Mucosa of descending colon (tissue), 3 donors: ENCODE data around the gene PLEKHA4. TPM values are rescaled to one million over a fixed set of nuclear protein-coding genes. Genes with fewer than 3 reads are reported as not detected.

Experiments
- ATAC-seq: fragments of 200-7000 bp; cut with Tn5 transposase; one replicate; pipeline ENCODE4 v1.9.1; 2020; ENCODE audit warnings: mild to moderate bottlenecking, moderate library complexity
- DNase-seq, 3 donors: peaks; one replicate each; pipeline ENCODE4 v3.0.0-alpha.2; 2020
- H3K36me3 ChIP-seq: fragments of 200-600 bp; one replicate; pipeline ENCODE4 v1.8.0; 2021; ENCODE audit warnings: low read depth, mild to moderate bottlenecking
- H3K4me1 ChIP-seq: fragments of 200-600 bp; one replicate; pipeline ENCODE4 v1.8.0; 2021; ENCODE audit warnings: low read depth, mild to moderate bottlenecking
- H3K4me3 ChIP-seq: fragments of 200-600 bp; one replicate; pipeline ENCODE4 v1.8.0; 2021; ENCODE audit warnings: mild to moderate bottlenecking
- H3K9me3 ChIP-seq: fragments of 200-600 bp; one replicate; pipeline ENCODE4 v1.8.0; 2021; ENCODE audit warnings: mild to moderate bottlenecking
- intact Hi-C, 2 donors: fragments of 100-400 bp; cut with DNase I in 1 of 2; cut with micrococcal nuclease in 1 of 2; formaldehyde crosslinking; loops; one replicate each; pipeline versions ENCODE4 v1.11.0 to v1.11.1; 2022; cut with DNase I, micrococcal nuclease
- total RNA-seq, 3 donors: library from RNA; stranded (reverse); fragmentation: NEBNext Ultra II Directional in 2 of 3; extraction: Animal tissue kit (Norgen Biotek cat#: 25700) in 2 of 3; gene quantifications; one replicate each; pipeline versions ENCODE4 v1.2.1 to v1.2.4, GENCODE V29; 2021 to 2023
- TF ChIP-seq, protein P1 (sequence below): fragments of 200-600 bp; IDR thresholded peaks from one replicate; pipeline ENCODE4 v1.8.0; 2022; ENCODE audit warnings: antibody characterized with exemption, mild to moderate bottlenecking
- donor health status: DM: no; HTN: no; CAD: no; lungs with moderate emphysema.
- donor health status: DM: no; HTN: no; CAD: no.
- donor health status: DM: no; HTN: yes; CAD: no.

Gene PLEKHA4
- total RNA-seq, 3 donors from 2014 or later = 4.6 to 30.2 (median 21.5) TPM

DNA sequence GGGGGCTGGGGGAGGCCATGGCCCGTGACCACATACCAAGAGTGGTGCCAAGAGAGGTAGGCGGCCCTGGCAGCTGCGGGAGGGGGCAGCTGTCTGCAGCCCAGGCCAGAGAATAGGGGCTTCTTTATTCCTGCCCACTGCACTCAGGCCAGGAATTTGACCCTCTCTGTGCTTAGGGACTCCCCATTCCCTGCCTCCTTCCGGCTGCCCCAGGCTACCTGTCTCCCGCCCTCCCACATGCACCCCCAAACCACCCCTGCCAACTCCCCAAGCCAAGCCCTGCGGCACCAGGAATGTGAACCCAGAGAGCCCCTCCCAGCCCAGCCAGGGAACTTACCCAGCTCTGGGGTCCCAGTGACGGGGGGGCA lies 687 bp downstream of the PLEKHA4 start:
- Histone ChIP-seq H3K4me3 (no peak overlapping the region), H3K9me3 (no peaks in the 10 kb centered on the region), H3K4me1 (peaks cover 7% of the 10 kb centered on the region), H3K36me3 (no peaks in the 10 kb centered on the region)
- TF ChIP-seq, protein P1, sequence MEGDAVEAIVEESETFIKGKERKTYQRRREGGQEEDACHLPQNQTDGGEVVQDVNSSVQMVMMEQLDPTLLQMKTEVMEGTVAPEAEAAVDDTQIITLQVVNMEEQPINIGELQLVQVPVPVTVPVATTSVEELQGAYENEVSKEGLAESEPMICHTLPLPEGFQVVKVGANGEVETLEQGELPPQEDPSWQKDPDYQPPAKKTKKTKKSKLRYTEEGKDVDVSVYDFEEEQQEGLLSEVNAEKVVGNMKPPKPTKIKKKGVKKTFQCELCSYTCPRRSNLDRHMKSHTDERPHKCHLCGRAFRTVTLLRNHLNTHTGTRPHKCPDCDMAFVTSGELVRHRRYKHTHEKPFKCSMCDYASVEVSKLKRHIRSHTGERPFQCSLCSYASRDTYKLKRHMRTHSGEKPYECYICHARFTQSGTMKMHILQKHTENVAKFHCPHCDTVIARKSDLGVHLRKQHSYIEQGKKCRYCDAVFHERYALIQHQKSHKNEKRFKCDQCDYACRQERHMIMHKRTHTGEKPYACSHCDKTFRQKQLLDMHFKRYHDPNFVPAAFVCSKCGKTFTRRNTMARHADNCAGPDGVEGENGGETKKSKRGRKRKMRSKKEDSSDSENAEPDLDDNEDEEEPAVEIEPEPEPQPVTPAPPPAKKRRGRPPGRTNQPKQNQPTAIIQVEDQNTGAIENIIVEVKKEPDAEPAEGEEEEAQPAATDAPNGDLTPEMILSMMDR = no peak
- ATAC-seq (no peak), DNase-seq (peak in 1 of 3 donors; percentile 58)
- intact Hi-C loops = no loop called here

DNA sequence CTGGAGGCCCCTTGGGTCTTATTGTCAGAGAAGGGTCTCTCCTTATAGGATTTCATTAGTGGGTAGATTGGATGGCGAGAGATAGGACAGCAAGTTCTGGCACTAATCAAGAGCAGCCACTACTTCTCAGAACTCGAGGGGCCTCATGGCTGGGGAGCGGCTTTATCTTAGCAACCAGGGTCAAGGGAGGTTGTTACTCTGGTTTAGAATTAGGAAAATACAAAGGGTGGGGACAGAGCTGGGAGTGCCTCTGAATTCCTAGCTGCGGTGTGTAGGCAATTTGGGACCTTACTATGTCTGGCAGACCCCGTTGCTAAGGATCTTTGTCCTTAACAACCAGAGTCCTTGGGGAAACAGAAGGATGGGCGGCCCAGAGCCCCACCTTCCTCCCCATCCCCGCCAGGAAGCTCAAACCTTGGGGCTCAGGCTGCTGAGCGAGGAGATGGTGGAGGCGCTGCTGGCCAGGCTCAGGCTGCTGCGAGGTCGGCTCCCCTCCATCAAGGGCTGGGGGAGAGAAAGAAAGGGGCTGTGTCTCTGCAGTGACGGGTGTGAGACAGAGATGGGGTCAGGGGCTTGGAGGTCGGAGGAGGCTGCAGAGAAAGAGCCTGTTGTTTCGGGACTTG lies 1.2 kb downstream of the PLEKHA4 start:
- intact Hi-C loops = no loop called here
- H3K4me3 ChIP-seq = no peak overlapping the region
- ATAC-seq (peak; percentile 31), DNase-seq (no peak)
- no peaks in the 10 kb centered on the region for H3K9me3 ChIP-seq
- peaks cover 6% of the 10 kb centered on the region for H3K4me1 ChIP-seq
- no peaks in the 10 kb centered on the region for H3K36me3 ChIP-seq
- TF ChIP-seq, protein P1 = no peak

DNA sequence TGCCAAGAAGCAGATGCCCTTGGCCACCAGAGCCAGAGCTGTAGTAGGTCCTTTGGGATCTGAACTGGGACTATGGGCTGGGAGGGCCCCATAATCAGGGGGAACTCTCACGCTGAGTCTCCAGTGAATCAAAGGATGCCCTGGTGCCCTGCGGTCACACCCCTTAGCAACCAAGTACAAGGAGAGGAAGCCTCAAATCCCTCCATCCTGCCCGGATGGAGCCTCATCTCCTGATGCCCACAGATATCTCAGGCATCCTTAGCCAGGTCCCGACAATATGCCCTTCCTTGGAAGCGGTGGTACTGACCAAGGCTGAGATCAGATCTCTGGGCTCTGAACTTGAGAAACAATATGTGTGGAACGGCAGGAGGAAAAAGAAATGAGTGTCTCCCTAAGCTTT lies 1.7 kb downstream of the PLEKHA4 start:
- intact Hi-C loops = no loop called here
- no peak for DNase-seq
- Histone ChIP-seq H3K36me3 (no peaks in the 10 kb centered on the region), H3K4me3 (no peak overlapping the region), H3K4me1 (peaks cover 6% of the 10 kb centered on the region), H3K9me3 (no peaks in the 10 kb centered on the region)
- TF ChIP-seq, protein P1 = no peak
- no peak for ATAC-seq

DNA sequence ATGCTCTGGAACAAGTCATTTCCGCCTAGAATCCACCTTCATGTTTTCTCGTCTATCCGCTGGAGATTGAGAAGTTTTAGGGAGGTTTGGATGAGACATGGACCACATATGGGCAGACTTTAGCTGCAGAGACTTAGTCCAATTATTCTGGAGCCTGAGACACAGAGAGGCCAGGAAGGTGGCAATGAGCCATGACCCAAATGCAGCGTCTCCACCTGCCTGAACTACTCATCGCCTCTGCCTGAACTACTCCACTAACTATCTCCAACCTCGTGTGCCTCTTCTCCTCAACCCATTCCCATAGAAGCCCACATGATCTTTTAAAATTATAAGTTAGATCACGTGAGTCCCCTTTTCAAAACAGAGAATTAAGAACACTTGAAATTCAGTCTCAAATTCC lies 5.6 kb downstream of the PLEKHA4 start:
- Histone ChIP-seq H3K4me1 (peaks cover 6% of the 10 kb centered on the region), H3K4me3 (no peak overlapping the region), H3K36me3 (no peaks in the 10 kb centered on the region), H3K9me3 (no peaks in the 10 kb centered on the region)
- DNase-seq (no peak), ATAC-seq (no peak)
- intact Hi-C loops = no loop called here
- TF ChIP-seq, protein P1 = no peak

DNA sequence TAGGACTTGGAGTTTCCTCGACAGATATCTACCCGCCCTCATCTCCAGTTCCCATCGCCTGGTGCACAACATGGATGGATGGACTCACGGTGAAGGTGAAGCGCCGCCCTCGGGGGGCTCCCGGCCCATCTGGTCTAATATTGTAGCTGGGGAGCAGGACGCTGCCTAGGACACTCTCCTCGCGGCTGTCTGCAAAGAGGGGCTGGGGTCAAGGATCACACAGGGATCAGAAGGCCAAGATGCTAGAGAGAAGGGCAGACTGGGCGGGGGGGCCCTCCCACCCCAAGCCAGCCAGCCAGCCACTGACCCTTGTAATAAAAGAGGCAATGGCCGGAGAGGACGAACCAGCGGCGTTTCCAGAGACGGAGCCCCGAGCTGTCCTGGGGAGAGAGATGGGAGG lies 7.1 kb downstream of the PLEKHA4 start:
- Histone ChIP-seq H3K4me1 (no peaks in the 10 kb centered on the region), H3K4me3 (no peak overlapping the region), H3K9me3 (no peaks in the 10 kb centered on the region), H3K36me3 (no peaks in the 10 kb centered on the region)
- TF ChIP-seq, protein P1 = no peak
- intact Hi-C loops = no loop called here
- DNase-seq (no peak), ATAC-seq (no peak)
